Neural cell (in vitro differentiated cells): Measurements from ENCODE around the gene RANBP9. TPM values are rescaled to one million over a fixed set of nuclear protein-coding genes. Genes with fewer than 3 reads are reported as not detected.

Experiments used
- H2AFZ ChIP-seq: fragments of 200-600, 300-800 bp; sonication (generic), shearing (Covaris generic); 2 replicates; pipeline ENCODE4 v1.6.0; 2014; ENCODE audit warnings: low read depth, mild to moderate bottlenecking, antibody characterized with exemption, low read length, moderate library complexity
- H3F3A ChIP-seq: fragments of 200-600 bp; shearing (Covaris generic); 2 replicates; pipeline ENCODE4 v1.6.1; 2016; ENCODE audit warnings: mild to moderate bottlenecking, moderate library complexity, mixed read lengths, antibody characterized with exemption, low read length; ENCODE audit not compliant: insufficient read depth, poor library complexity, severe bottlenecking
- H3K27ac ChIP-seq: fragments of 200-600, 300-800 bp; sonication (generic), shearing (Covaris generic); 2 replicates; pipeline ENCODE4 v1.5.1; 2014; ENCODE audit warnings: mild to moderate bottlenecking, low read length, moderate library complexity
- H3K27me3 ChIP-seq: fragments of 300-800, 200-600 bp; sonication (generic), shearing (Covaris generic); 2 replicates; pipeline ENCODE4 v1.6.0; 2014; ENCODE audit warnings: mild to moderate bottlenecking, low read depth, low read length, moderate library complexity; ENCODE audit not compliant: insufficient read depth
- H3K36me3 ChIP-seq: fragments of 300-800, 200-600 bp; sonication (generic), shearing (Covaris generic); 2 replicates; pipeline ENCODE4 v1.5.1; 2014; ENCODE audit warnings: mild to moderate bottlenecking, antibody characterized with exemption, low read length, moderate library complexity; ENCODE audit not compliant: insufficient read depth
- H3K4me2 ChIP-seq: fragments of 300-800, 200-600 bp; sonication (generic), shearing (Covaris generic); 2 replicates; pipeline ENCODE4 v1.6.0; 2014; ENCODE audit warnings: mild to moderate bottlenecking, low read length
- H3K4me3 ChIP-seq: fragments of 300-800, 200-600 bp; sonication (generic), shearing (Covaris generic); 2 replicates; pipeline ENCODE4 v1.5.1; 2014; ENCODE audit warnings: mild to moderate bottlenecking, low read length, moderate library complexity
- H3K79me2 ChIP-seq: fragments of 200-600 bp; shearing (Covaris generic); replicated peaks from 2 replicates; pipeline ENCODE4 v1.6.0; 2014; ENCODE audit warnings: mild to moderate bottlenecking, low read length, moderate library complexity; ENCODE audit not compliant: insufficient read depth
- H3K9ac ChIP-seq: fragments of 300-800, 200-600 bp; sonication (generic), shearing (Covaris generic); 2 replicates; pipeline ENCODE4 v1.6.1; 2016; ENCODE audit warnings: mild to moderate bottlenecking, low read length, mixed read lengths
- H3K9me2 ChIP-seq: fragments of 200-600 bp; shearing (Covaris generic); 2 replicates; pipeline ENCODE4 v1.6.1; 2016; ENCODE audit warnings: mild to moderate bottlenecking, low read length, mixed read lengths; ENCODE audit not compliant: insufficient read depth
- H3K9me3 ChIP-seq: fragments of 200-600, 300-800 bp; sonication (generic), shearing (Covaris generic); 2 replicates; pipeline ENCODE4 v1.6.1; 2016; ENCODE audit warnings: mild to moderate bottlenecking, mixed run types, low read length, moderate library complexity, mixed read lengths
- H4K20me1 ChIP-seq: fragments of 200-600 bp; shearing (Covaris generic); 2 replicates; pipeline ENCODE4 v1.6.1; 2016; ENCODE audit warnings: mild to moderate bottlenecking, mixed run types; ENCODE audit not compliant: insufficient read depth
- CTCF ChIP-seq: fragments of 450-650 bp; IDR thresholded peaks from 2 replicates; pipeline ENCODE4 v1.5.1; 2014; ENCODE audit warnings: antibody characterized with exemption, mild to moderate bottlenecking, moderate library complexity; ENCODE audit not compliant: poor library complexity, severe bottlenecking
- EP300 ChIP-seq: fragments of 450-650 bp; conservative IDR thresholded peaks from 2 replicates; pipeline ENCODE4 v1.6.1; 2014; ENCODE audit warnings: antibody characterized with exemption, mild to moderate bottlenecking, moderate library complexity; ENCODE audit not compliant: poor library complexity, severe bottlenecking
- EZH2 ChIP-seq: fragments of 200-600, 300-800 bp; shearing (Covaris generic), sonication (generic); IDR thresholded peaks from 2 replicates; pipeline ENCODE4 v1.6.1; 2014; ENCODE audit warnings: antibody characterized with exemption, low read length, borderline replicate concordance, mild to moderate bottlenecking; ENCODE audit not compliant: insufficient read depth, poor library complexity, severe bottlenecking
- MXI1 ChIP-seq: fragments of 450-650 bp; conservative IDR thresholded peaks from 2 replicates; pipeline ENCODE4 v1.6.1; 2014; ENCODE audit warnings: antibody characterized with exemption, mild to moderate bottlenecking; ENCODE audit not compliant: poor library complexity, severe bottlenecking
- POLR2AphosphoS5 ChIP-seq: IDR thresholded peaks from 2 replicates; pipeline ENCODE4 v1.6.1; 2012
- RAD21 ChIP-seq: fragments of 450-650 bp; conservative IDR thresholded peaks from 2 replicates; pipeline ENCODE4 v1.6.1; 2014; ENCODE audit warnings: antibody characterized with exemption, mild to moderate bottlenecking, moderate library complexity
- REST ChIP-seq: IDR thresholded peaks from 2 replicates; pipeline ENCODE4 v1.6.1; 2012; ENCODE audit warnings: borderline replicate concordance
- SMC3 ChIP-seq: fragments of 450-650 bp; conservative IDR thresholded peaks from 2 replicates; pipeline ENCODE4 v1.6.1; 2014; ENCODE audit warnings: antibody characterized with exemption, mild to moderate bottlenecking, moderate library complexity; ENCODE audit not compliant: poor library complexity
- TAF1 ChIP-seq: IDR thresholded peaks from 2 replicates; pipeline ENCODE4 v1.6.1; 2012; ENCODE audit warnings: low read depth
- polyA plus RNA-seq: library from polyadenylated mRNA; depleted of rRNA; stranded (reverse); fragments of >200 nt; gene quantifications from 2 replicates; pipeline ENCODE4 v1.2.3, GENCODE V29; 2014

The RANBP9 gene
- polyA plus RNA-seq, 1 donor from 2014 or later = 52.2 TPM

GRCh38 chr6:13572240-13572639 lies 139.4 kb downstream of the RANBP9 start:
- no peaks in the 10 kb centered on the region for H3K27me3 ChIP-seq
- H4K20me1 ChIP-seq = no peaks in the 10 kb centered on the region
- H3K79me2 ChIP-seq = peaks cover 4% of the 10 kb centered on the region
- H3K36me3 ChIP-seq = no peaks in the 10 kb centered on the region
- no peak overlapping the region for H3K9ac ChIP-seq
- H3F3A ChIP-seq = peaks cover 12% of the 10 kb centered on the region
- H3K27ac ChIP-seq = no peak overlapping the region
- H3K9me3 ChIP-seq = peaks cover 6% of the 10 kb centered on the region
- no peak overlapping the region for H2AFZ ChIP-seq
- H3K4me3 ChIP-seq = no peak overlapping the region
- no peak overlapping the region for H3K4me2 ChIP-seq
- TF ChIP-seq REST (no peak), SMC3 (no peak), MXI1 (no peak), CTCF (no peak), EP300 (no peak), POLR2AphosphoS5 (no peak), RAD21 (no peak), TAF1 (no peak), EZH2 (no peak)
- no peaks in the 10 kb centered on the region for H3K9me2 ChIP-seq

Other genes with a start within 250 kb of the RANBP9 start
- 7.0 and 8.2 TPM in 2 replicates for gene GFOD1, start 224.2 kb downstream of the RANBP9 start, polyA plus RNA-seq
- 15.9 and 16.5 TPM in 2 replicates for gene SIRT5, start 137.2 kb downstream of the RANBP9 start, polyA plus RNA-seq
- 88.8 and 117 TPM in 2 replicates for gene NOL7, start 96.5 kb downstream of the RANBP9 start, polyA plus RNA-seq
- gene MCUR1, start 102.7 kb upstream of the RANBP9 start, polyA plus RNA-seq = 7.4 and 10.0 TPM in 2 replicates
- 6.4 and 8.0 TPM in 2 replicates for gene RNF182, start 213.1 kb upstream of the RANBP9 start, polyA plus RNA-seq